8988T (cell line): ENCODE measurements around the gene CYB5R3.
"Not testable (repeated sequence)": the region's sequence is repeated elsewhere in the genome, so short reads cannot be mapped to it uniquely, and the experiment has no call there.

Source experiments
- DNase-seq: peaks from one replicate; pipeline ENCODE4 v3.0.0; 2011

CYB5R3 gene

GRCh38 chr22:42677936-42678335 lies 28.7 kb upstream of the CYB5R3 start:
- DNase-seq: not testable (repeated sequence)

GRCh38 chr22:42676059-42676607 lies 26.9 kb upstream of the CYB5R3 start:
- DNase-seq: no peak

- no peak for DNase-seq
These were observed 24.8 kb upstream of the CYB5R3 start for GRCh38 chr22:42673898-42674401.

GRCh38 chr22:42673071-42673470 lies 23.9 kb upstream of the CYB5R3 start:
- DNase-seq: not testable (repeated sequence)

GRCh38 chr22:42670921-42671709 lies 21.9 kb upstream of the CYB5R3 start:
- DNase-seq: no peak

GRCh38 chr22:42670046-42670445 lies 20.9 kb upstream of the CYB5R3 start:
- no peak for DNase-seq

- not testable (repeated sequence) for DNase-seq
These were observed 17.2 kb upstream of the CYB5R3 start for GRCh38 chr22:42666393-42666792.

GRCh38 chr22:42664976-42665831 lies 16.0 kb upstream of the CYB5R3 start:
- DNase-seq: no peak

GRCh38 chr22:42661985-42662831 lies 13.0 kb upstream of the CYB5R3 start:
- peak; percentile 61 for DNase-seq

GRCh38 chr22:42656578-42656977 lies 7.4 kb upstream of the CYB5R3 start:
- no peak for DNase-seq

- DNase-seq: no peak
These were observed 6.5 kb upstream of the CYB5R3 start for GRCh38 chr22:42655693-42656092.

- no peak for DNase-seq
These were observed 5.4 kb upstream of the CYB5R3 start for GRCh38 chr22:42654436-42655073.

- no peak for DNase-seq
These were observed 4.8 kb upstream of the CYB5R3 start for GRCh38 chr22:42653999-42654398.

GRCh38 chr22:42651134-42651533 lies 1.9 kb upstream of the CYB5R3 start:
- no peak for DNase-seq

GRCh38 chr22:42648368-42649245 lies 585 bp downstream of the CYB5R3 start:
- DNase-seq: peak; percentile 63

GRCh38 chr22:42648017-42648367 lies 1.2 kb downstream of the CYB5R3 start:
- DNase-seq: no peak

GRCh38 chr22:42646569-42647525 lies 2.3 kb downstream of the CYB5R3 start:
- DNase-seq: no peak

- no peak for DNase-seq
These were observed 3.1 kb downstream of the CYB5R3 start for GRCh38 chr22:42645938-42646568.

- no peak for DNase-seq
These were observed 3.8 kb downstream of the CYB5R3 start for GRCh38 chr22:42645341-42645937.
